Testis (tissue), 5 donors: ENCODE data around the gene AADAT. TPM values are rescaled to one million over a fixed set of nuclear protein-coding genes. Genes with fewer than 3 reads are reported as not detected.

Source experiments
- DNase-seq: peaks from one replicate; pipeline ENCODE4 v3.0.0-alpha.2; 2019
- H3K27ac ChIP-seq, 2 donors: fragments of 200-600 bp; sonication (generic); one replicate each; pipeline ENCODE4 v1.5.1; 2019
- H3K27me3 ChIP-seq: fragments of 200-600 bp; sonication (generic); one replicate; pipeline ENCODE4 v1.5.1; 2019
- H3K36me3 ChIP-seq: fragments of 200-600 bp; sonication (generic); one replicate; pipeline ENCODE4 v1.5.1; 2017; ENCODE audit warnings: low read depth; ENCODE audit errors: missing control alignments
- H3K4me1 ChIP-seq: fragments of 200-600 bp; sonication (generic); one replicate; pipeline ENCODE4 v1.5.1; 2019
- H3K4me3 ChIP-seq, 2 donors: fragments of 200-600 bp; sonication (generic); one replicate each; pipeline ENCODE4 v1.5.1; 2017 to 2019
- H3K9me3 ChIP-seq: fragments of 200-600 bp; sonication (generic); one replicate; pipeline ENCODE4 v1.5.1; 2017
- CTCF ChIP-seq, 3 experiments: fragments of 450-650 bp in 2 of 3; fragments of 200-600 bp in 1 of 3; sonication (generic) in 1 of 3; IDR thresholded peaks; one replicate each; pipeline ENCODE4 v1.5.1; 2016 to 2019; ENCODE audit warnings: antibody characterized with exemption in 3 of 3, mild to moderate bottlenecking in 2 of 3, moderate library complexity in 1 of 3
- POLR2A ChIP-seq: fragments of 450-650 bp; IDR thresholded peaks from one replicate; pipeline ENCODE4 v1.6.1; 2017; ENCODE audit warnings: antibody characterized with exemption, mild to moderate bottlenecking, moderate library complexity
- WGBS, 2 donors: methylation state at CpG; one replicate each; pipeline ENCODE4 v1.1.5; 2018; 5-methylcytosine and 5-hydroxymethylcytosine counted together
- intact Hi-C: fragments of 100-400 bp; cut with DNase I; formaldehyde crosslinking; loops from one replicate; pipeline ENCODE4 v1.15.1; 2023; ENCODE audit warnings: low total_unique reads
- long read RNA-seq, 2 donors: transcript quantifications; one replicate each; lab custom pipeline, GENCODE V29; 2026
- polyA plus RNA-seq: library from polyadenylated mRNA; stranded (reverse); fragments of 350-450 nt; fragmentation: Illumina TruSeq; extraction: RNeasy Lipid Tissue Mini Kit (QIAGEN cat#74804); gene quantifications from one replicate; pipeline ENCODE4 v1.2.3, GENCODE V29; 2014; ENCODE audit warnings: low read depth, low replicate concordance; ENCODE audit not compliant: insufficient read depth
- total RNA-seq, 2 donors: library from RNA; depleted of rRNA; stranded (reverse); fragments of >200 nt; gene quantifications; one replicate each; pipeline ENCODE4 v1.2.3, GENCODE V29; 2016

The AADAT gene
- total RNA-seq (10 to 100 TPM; 10.7 to 29.4 TPM), polyA plus RNA-seq (9.3 TPM)
- long read RNA-seq, donor 1, partial matches to known transcripts = 0 of 2 reads
- long read RNA-seq, donor 1, other reads (novel, unspliced or antisense) = 0 of 2 reads
- long read RNA-seq, donor 2, partial matches to known transcripts = 0 of 1 reads
- long read RNA-seq, donor 2, other reads (novel, unspliced or antisense) = 0 of 1 reads

GRCh38 chr4:170089668-170090351 lies at the start of gene AADAT:
AADAT (minus strand) TSS chr4:170089956; CDS start chr4:170089690, 266 bp downstream.
- Histone ChIP-seq H3K36me3 (no peaks in the 10 kb centered on the region), H3K4me1 (peaks cover 3% of the 10 kb centered on the region), H3K27me3 (no peaks in the 10 kb centered on the region), H3K27ac (peak within 1 kb of the TSS in 1 of 2 donors; percentile 44), H3K9me3 (no peaks in the 10 kb centered on the region), H3K4me3 (peak within 1 kb of the TSS; percentile 66 to 73)
- TF ChIP-seq CTCF (IDR thresholded peaks at IDR 0.05) (peak; percentile 59 to 66 (median 60)), POLR2A (no peak)
- intact Hi-C loops = no loop called here
- peak; percentile 86 for DNase-seq
- WGBS, 2 donors = 0% methylated on average over 4 to 24 of the region's 80 CpGs

DNA sequence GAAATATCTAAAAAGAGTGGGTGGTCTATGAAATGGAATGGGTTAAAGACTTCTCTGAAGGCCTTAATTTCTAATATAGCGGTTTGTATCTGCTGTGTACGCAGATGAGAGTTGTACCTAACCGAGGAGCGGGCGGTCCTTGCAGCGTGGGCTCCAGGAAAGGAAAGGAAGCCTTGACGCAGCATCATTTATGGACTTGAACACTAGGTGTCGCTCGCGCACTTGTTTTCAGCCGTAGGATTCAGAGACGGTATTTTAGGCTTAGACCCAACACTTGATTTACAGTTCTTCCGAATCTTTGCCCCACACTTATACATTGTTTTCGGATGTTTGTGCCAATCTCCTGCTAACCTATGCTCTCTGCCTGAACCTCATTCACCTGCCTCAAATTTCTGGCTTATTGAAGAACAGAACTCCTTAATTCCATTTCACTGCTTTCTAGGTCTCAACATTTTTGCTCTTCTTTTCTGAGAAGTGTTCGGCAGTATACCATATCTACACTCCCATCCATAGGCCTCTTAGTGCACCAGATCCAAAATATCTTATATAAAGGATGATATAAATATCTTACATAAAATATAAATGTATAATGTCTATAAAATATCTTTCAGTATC lies 48.9 kb upstream of the AADAT start:
- H3K27me3 ChIP-seq = no peaks in the 10 kb centered on the region
- WGBS, 2 donors = 4 to 5% methylated on average over 15 of the region's 15 CpGs
- H3K4me1 ChIP-seq = no peaks in the 10 kb centered on the region
- TF ChIP-seq POLR2A (no peak), CTCF (IDR thresholded peaks at IDR 0.05) (peak in 2 of 3 experiments; percentile 53 to 72)
- intact Hi-C loops = no loop called here
- H3K36me3 ChIP-seq = no peaks in the 10 kb centered on the region
- peak; percentile 90 for DNase-seq
- H3K27ac ChIP-seq = no peak overlapping the region
- no peak overlapping the region for H3K4me3 ChIP-seq
- H3K9me3 ChIP-seq = no peaks in the 10 kb centered on the region

DNA sequence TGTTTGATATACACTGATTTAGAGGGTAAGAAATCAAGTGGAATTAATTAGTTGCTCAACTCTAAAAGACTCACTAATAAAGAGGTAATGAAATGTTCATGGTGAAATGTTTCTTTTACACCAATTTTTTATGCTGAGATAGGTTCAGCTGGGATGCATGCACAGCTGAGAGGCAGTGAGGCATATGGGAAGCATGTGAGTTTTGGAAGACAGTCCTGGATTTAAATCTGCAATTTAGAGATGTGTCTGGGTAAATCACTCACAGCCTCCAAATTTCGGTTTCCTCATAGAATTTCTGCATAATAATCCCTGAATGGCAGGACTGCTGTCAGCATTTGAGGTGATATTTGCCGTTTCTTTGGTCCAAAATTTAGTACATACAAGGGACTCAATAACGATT lies 48.2 kb upstream of the AADAT start:
- no peak for DNase-seq
- no peaks in the 10 kb centered on the region for H3K9me3 ChIP-seq
- no peak overlapping the region for H3K4me3 ChIP-seq
- no peaks in the 10 kb centered on the region for H3K27me3 ChIP-seq
- H3K27ac ChIP-seq = no peak overlapping the region
- TF ChIP-seq CTCF (IDR thresholded peaks at IDR 0.05) (no peak), POLR2A (no peak)
- 54 to 63% methylated on average over 3 of the region's 3 CpGs for WGBS, 2 donors
- intact Hi-C loops = no loop called here
- no peaks in the 10 kb centered on the region for H3K36me3 ChIP-seq
- no peaks in the 10 kb centered on the region for H3K4me1 ChIP-seq

GRCh38 chr4:170137466-170137865 lies 47.7 kb upstream of the AADAT start:
- Histone ChIP-seq H3K9me3 (no peaks in the 10 kb centered on the region), H3K36me3 (no peaks in the 10 kb centered on the region), H3K4me3 (no peak overlapping the region), H3K4me1 (no peaks in the 10 kb centered on the region), H3K27me3 (no peaks in the 10 kb centered on the region), H3K27ac (no peak overlapping the region)
- 56 to 70% methylated on average over 4 to 5 of the region's 5 CpGs for WGBS, 2 donors
- TF ChIP-seq CTCF (IDR thresholded peaks at IDR 0.05) = no peak
- no peak for TF ChIP-seq POLR2A
- intact Hi-C loops = no loop called here
- no peak for DNase-seq
